K562 (cell line): ENCODE measurements around the gene TRPM8. TPM values are rescaled to one million over a fixed set of nuclear protein-coding genes. Genes with fewer than 3 reads are reported as not detected.

Source experiments
- ATAC-seq: fragments of 200-7000 bp; cut with Tn5 transposase; 3 replicates; pipeline ENCODE4 v1.9.1; 2020; ENCODE audit warnings: moderate library complexity
- BruUV-seq: library from RNA; stranded (reverse); fragments of 400-500 nt; replicated peaks from 2 replicates; lab custom pipeline; 2021; lab: Mats Ljungman, UMichigan
- CTCF ChIA-PET: fragments of 300-600 bp; formaldehyde crosslinking; extraction: SDS; loops from one replicate; lab custom pipeline; 2021; ENCODE audit warnings: low intra/inter-chr PET ratio; lab: Yijun Ruan, JAX
- POLR2A ChIA-PET: fragments of 300-600, 350-650 bp; sonication (Branson Sonifier 250); formaldehyde crosslinking; extraction: SDS; loops from one replicate; lab custom pipeline; 2021; ENCODE audit warnings: antibody characterized with exemption, inconsistent platforms; lab: Yijun Ruan, JAX
- DNase-seq, 4 experiments: peaks; one replicate each; pipeline versions ENCODE4 v3.0.0 to v3.0.0-alpha.2; 2011 to 2018; ENCODE audit warnings: low spot score in 3 of 4, mixed read lengths in 3 of 4; ENCODE audit errors: extremely low read depth in 1 of 4
- FAIRE-seq: peaks from 2 replicates; lab custom pipeline; 2011; peaks lifted over from hg19 to GRCh38; lab: Jason Lieb, UNC
- H2AFZ ChIP-seq: 2 replicates; pipeline ENCODE4 v1.6.0; 2011; ENCODE audit warnings: low read depth, low read length, control low read depth, inconsistent platforms
- H3K27ac ChIP-seq: fragments of 200-600 bp; 3 replicates; pipeline ENCODE4 v1.8.0; 2011; ENCODE audit warnings: low read depth, mild to moderate bottlenecking, control low read depth, inconsistent platforms, low read length, moderate library complexity, mixed read lengths; ENCODE audit errors: extremely low read depth
- H3K27me3 ChIP-seq, 2 experiments: fragments of 300-600 bp in 1 of 2; 2 replicates in 1 of 2; 3 replicates in 1 of 2; pipeline versions ENCODE4 v1.6.0 to v1.8.0; 2011; ENCODE audit warnings: inconsistent platforms in 2 of 2, low read length in 2 of 2, mild to moderate bottlenecking in 1 of 2, mixed read lengths in 1 of 2, moderate library complexity in 1 of 2; ENCODE audit not compliant: control insufficient read depth in 2 of 2, insufficient read depth in 2 of 2
- H3K36me3 ChIP-seq: fragments of 300-600 bp; 3 replicates; pipeline ENCODE4 v1.8.0; 2011; ENCODE audit warnings: mild to moderate bottlenecking, low read length, inconsistent platforms; ENCODE audit not compliant: control insufficient read depth, insufficient read depth
- H3K4me1 ChIP-seq, 2 experiments: fragments of 200-600 bp in 1 of 2; replicated peaks in 1 of 2; 2 replicates in 1 of 2; 3 replicates in 1 of 2; pipeline versions ENCODE4 v1.5.1 to v1.8.0; 2011; ENCODE audit warnings: inconsistent platforms in 2 of 2, low read length in 2 of 2, mild to moderate bottlenecking in 1 of 2, mixed read lengths in 1 of 2, moderate library complexity in 1 of 2; ENCODE audit not compliant: control insufficient read depth in 2 of 2, insufficient read depth in 2 of 2
- H3K4me2 ChIP-seq: 2 replicates; pipeline ENCODE4 v1.6.1; 2011; ENCODE audit warnings: low read length, control low read depth, inconsistent platforms, mixed read lengths; ENCODE audit not compliant: insufficient read depth
- H3K4me3 ChIP-seq: fragments of 200-600 bp; sonication (generic), shearing (Covaris generic); 2 replicates; pipeline ENCODE4 v1.5.1; 2016; ENCODE audit warnings: control low read depth, inconsistent platforms
- H3K79me2 ChIP-seq: fragments of 200-600 bp; 3 replicates; pipeline ENCODE4 v1.8.0; 2011; ENCODE audit warnings: low read length, inconsistent platforms; ENCODE audit not compliant: control insufficient read depth, insufficient read depth
- H3K9ac ChIP-seq, 2 experiments: 2 replicates each; pipeline versions ENCODE4 v1.6.0 to v1.6.1; 2011; ENCODE audit warnings: low read depth in 2 of 2, low read length in 2 of 2, control low read depth in 1 of 2, inconsistent platforms in 1 of 2, mild to moderate bottlenecking in 1 of 2, mixed read lengths in 1 of 2; ENCODE audit not compliant: insufficient read depth in 1 of 2
- H3K9me1 ChIP-seq: one replicate; pipeline ENCODE4 v1.6.0; 2011; ENCODE audit warnings: inconsistent platforms, mild to moderate bottlenecking, low read length, moderate library complexity; ENCODE audit not compliant: control insufficient read depth, insufficient read depth
- H3K9me3 ChIP-seq: replicated peaks from 2 replicates; pipeline ENCODE4 v1.5.1; 2011; ENCODE audit warnings: low read depth, low read length, inconsistent platforms; ENCODE audit not compliant: control insufficient read depth, insufficient read depth
- H4K20me1 ChIP-seq: replicated peaks from 2 replicates; pipeline ENCODE4 v1.6.1; 2011; ENCODE audit warnings: low read length, inconsistent platforms, mixed read lengths; ENCODE audit not compliant: control insufficient read depth, insufficient read depth
- DPF2 ChIP-seq: fragments of 450-650 bp; IDR thresholded peaks from 2 replicates; pipeline ENCODE4 v1.6.1; 2016
- GABPB2 ChIP-seq: fragments of 250-450 bp; sonication (Bioruptor Pico); conservative IDR thresholded peaks from 2 replicates; pipeline ENCODE4 v1.5.1; 2021; ENCODE audit warnings: mild to moderate bottlenecking
- JUN ChIP-seq, 2 experiments: sonication (generic) in 1 of 2; formaldehyde crosslinking in 1 of 2; IDR thresholded peaks; 2 replicates each; pipeline versions ENCODE4 v1.6.1 to v1.8.0; 2012 to 2022; ENCODE audit warnings: borderline replicate concordance in 2 of 2, mild to moderate bottlenecking in 2 of 2, improper control_type of control experiment in 1 of 2, low read depth in 1 of 2, low read length in 1 of 2, missing genetic modification reagents in 1 of 2
- MXI1 ChIP-seq: IDR thresholded peaks from 2 replicates; pipeline ENCODE4 v1.6.1; 2011; ENCODE audit warnings: low read depth, mild to moderate bottlenecking, improper control_type of control experiment, low read length
- WGBS: fragments of 100-300 bp; shearing (Covaris generic); methylation state at CpG from one replicate; pipeline ENCODE4 v1.1.6; 2016; ENCODE audit warnings: low coverage, mixed read lengths; ENCODE audit not compliant: insufficient coverage; ENCODE audit errors: missing lambda C conversion rate; 5-methylcytosine and 5-hydroxymethylcytosine counted together
- in situ Hi-C: fragments of 300-500 bp; cut with MboI; formaldehyde crosslinking; loops from 4 replicates; pipeline ENCODE4 v1.15.0; 2018; ENCODE audit warnings: inconsistent platforms, mixed read lengths
- intact Hi-C: fragments of 100-400 bp; cut with micrococcal nuclease; formaldehyde crosslinking; loops from 2 replicates; pipeline ENCODE4 v1.14.2; 2022
- polyA plus RNA-seq, 8 experiments: library from polyadenylated mRNA; depleted of rRNA in 4 of 8; stranded (reverse) in 5 of 8; unstranded in 3 of 8; fragments of >200 nt; fragmentation: Nextera tagmentation in 2 of 8; fragmentation: Illumina TruSeq in 1 of 8; extraction: Ambion mirVana in 2 of 8; extraction: Trizol in 1 of 8; gene quantifications; 2 replicates each; pipeline versions ENCODE4 v1.2.1 to v1.2.3, GENCODE V29; 2011 to 2014; ENCODE audit warnings: inconsistent platforms in 1 of 8, missing spikeins in 1 of 8
- total RNA-seq, 7 experiments: library from RNA; depleted of rRNA in 6 of 7; stranded (reverse); fragments of >200 nt in 6 of 7; fragmentation: Illumina TruSeq in 2 of 7; extraction: Trizol in 2 of 7; gene quantifications; 2 replicates each; pipeline versions ENCODE4 v1.2.1 to v1.2.3, GENCODE V29; 2011 to 2021; ENCODE audit warnings: low replicate concordance in 1 of 7

The TRPM8 gene
- total and polyA plus RNA-seq, 9 of the 15 experiments (the other 6 are each of a cell fraction or from before 2014, with no cell fraction given), result not detected

DNA sequence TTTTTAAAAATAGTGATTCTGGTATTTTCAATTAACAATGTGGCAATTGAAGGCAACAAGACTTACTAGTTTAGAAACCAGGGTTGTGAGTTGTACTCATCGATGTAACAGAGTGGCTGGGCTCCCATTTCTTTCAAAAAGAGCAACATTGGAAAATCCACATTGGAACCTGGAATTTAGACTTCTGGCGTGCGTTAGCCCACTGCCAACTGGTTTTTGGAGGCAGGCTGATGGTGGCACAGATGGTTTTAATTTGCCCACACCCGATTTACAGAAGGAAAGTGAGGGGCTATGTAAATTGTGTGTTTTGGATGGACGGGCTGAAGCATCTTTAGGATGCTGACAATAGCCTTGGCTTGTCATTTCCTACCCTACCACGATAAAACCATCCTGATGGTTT is 66.3 kb downstream of the TRPM8 start:
- Histone ChIP-seq H3K27ac (no peak overlapping the region), H3K4me1 (no peaks in the 10 kb centered on the region), H3K4me3 (no peak overlapping the region), H4K20me1 (no peaks in the 10 kb centered on the region), H2AFZ (no peak overlapping the region), H3K4me2 (no peak overlapping the region), H3K9ac (no peak overlapping the region), H3K9me1 (no peaks in the 10 kb centered on the region), H3K27me3 (peaks cover 0 to 6% of the 10 kb centered on the region in 2 experiments; a peak in 2 of 5 replicates), H3K36me3 (no peaks in the 10 kb centered on the region)
- in situ Hi-C loops, result no loop called here
- ChIA-PET POLR2A (no interaction called here), CTCF (no interaction called here)
- ATAC-seq (no peak), DNase-seq (no peak), FAIRE-seq (no peak)
- 0% methylated on average over 6 of the region's 6 CpGs for WGBS
- intact Hi-C loops, result no loop called here
- no TSS peak for BruUV-seq
- TF ChIP-seq GABPB2 (CRISPR knock-in tag) (no peak), JUN (IDR thresholded peaks at IDR 0.05; ENCODE audit: borderline replicate concordance, low read depth, low read length) (no peak), JUN (CRISPR knock-in tag; IDR thresholded peaks at IDR 0.05; ENCODE audit: borderline replicate concordance) (no peak)
- TF ChIP-seq, all 486 proteins: peak for 0
- H3K9me3 ChIP-seq, result no peaks in the 10 kb centered on the region
- H3K79me2 ChIP-seq, result no peaks in the 10 kb centered on the region

DNA sequence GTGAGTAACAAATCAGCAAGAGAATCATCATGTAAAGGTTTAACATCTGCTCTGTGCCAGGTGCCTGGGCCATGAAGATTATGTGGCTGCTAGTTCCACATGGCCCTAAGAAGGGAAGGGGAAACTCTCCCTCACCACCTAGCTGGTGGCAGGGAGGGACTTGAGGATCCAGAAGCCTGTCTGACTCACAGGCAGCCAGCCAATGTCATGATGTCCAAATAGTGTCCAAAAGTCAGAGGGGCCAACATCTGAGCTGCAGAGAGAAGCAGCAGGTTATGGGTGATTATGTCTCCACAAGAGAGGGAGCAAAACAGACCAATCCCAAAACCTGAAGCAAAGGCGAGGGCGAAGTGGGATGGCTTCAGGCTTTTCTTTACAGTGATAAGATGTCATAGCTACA is 71.4 kb downstream of the TRPM8 start:
- BruUV-seq, result no TSS peak
- Histone ChIP-seq H3K9me1 (no peaks in the 10 kb centered on the region), H3K9me3 (no peaks in the 10 kb centered on the region)
- no peak for TF ChIP-seq MXI1
- TF ChIP-seq DPF2, result no peak
- TF ChIP-seq GABPB2 (CRISPR knock-in tag), result no peak
- TF ChIP-seq, all 486 proteins: peak for 0
- Histone ChIP-seq H3K9ac (no peak overlapping the region), H3K4me3 (no peak overlapping the region), H3K27me3 (no peaks in the 10 kb centered on the region), H3K36me3 (no peaks in the 10 kb centered on the region), H4K20me1 (no peaks in the 10 kb centered on the region), H3K4me1 (no peaks in the 10 kb centered on the region), H2AFZ (no peak overlapping the region), H3K27ac (no peak overlapping the region), H3K79me2 (no peaks in the 10 kb centered on the region), H3K4me2 (no peak overlapping the region)
- in situ Hi-C loops, result no loop called here
- WGBS, result 0% methylated on average over 2 of the region's 2 CpGs
- FAIRE-seq, result no peak
- CTCF ChIA-PET, result no interaction called here
- no peak for DNase-seq
- intact Hi-C loops, result no loop called here
- POLR2A ChIA-PET, result no interaction called here
- ATAC-seq, result no peak
